ENCODE data around the gene PLA2G6. TPM values are rescaled to one million over a fixed set of nuclear protein-coding genes. Genes with fewer than 3 reads are reported as not detected.
A peak's percentile ranks its signal among the peaks of the same experiment; 100 is the strongest.

The PLA2G6 gene
- total and polyA plus RNA-seq, 2 experiments from 2014 or later = 5.5 to 6.5 TPM

GRCh38 chr22:38109371-38110001, 72.1 kb downstream of the PLA2G6 start:
- no peak for DNase-seq
- Histone ChIP-seq H3K9ac (no peak overlapping the region), H3K4me1 (ENCODE audit: insufficient read depth) (no peaks in the 10 kb centered on the region; the same call in 1 of the 2 replicates), H3F3A (ENCODE audit: insufficient read depth) (no peaks in the 10 kb centered on the region), H3K9me3 (ENCODE audit: low read depth) (no peaks in the 10 kb centered on the region), H4K20me1 (ENCODE audit: insufficient read depth) (no peaks in the 10 kb centered on the region), H3K79me2 (ENCODE audit: insufficient read depth) (no peaks in the 10 kb centered on the region), H3K36me3 (ENCODE audit: low read depth) (no peaks in the 10 kb centered on the region), H3K4me3 (no peak overlapping the region), H2AFZ (no peak overlapping the region), H3K4me2 (ENCODE audit: unreplicated experiment) (no peak overlapping the region), H3K27ac (no peak overlapping the region), H3K9me2 (ENCODE audit: insufficient read depth) (no peaks in the 10 kb centered on the region), H3K27me3 (replicated peaks; ENCODE audit: insufficient read depth) (no peaks in the 10 kb centered on the region)
- TF ChIP-seq EZH2phosphoT487 (IDR thresholded peaks at IDR 0.05; ENCODE audit: insufficient read depth, low read depth) (no peak), EZH2 (IDR thresholded peaks at IDR 0.05; ENCODE audit: insufficient read depth, poor library complexity, severe bottlenecking) (no peak)
- 82 to 85% methylated on average over 22 of the region's 22 CpGs for WGBS, 2 experiments (ENCODE audit: low coverage in 1 of 2, low lambda C conversion rate in 2 of 2, missing lambda C conversion rate in 2 of 2)
- in situ Hi-C loops (cut with MboI) = no loop called here

- no peaks in the 10 kb centered on the region for H3K9me2 ChIP-seq (ENCODE audit: insufficient read depth)
- no peaks in the 10 kb centered on the region for H3K36me3 ChIP-seq (ENCODE audit: low read depth)
- H3K9ac ChIP-seq = no peak overlapping the region
- in situ Hi-C loops (cut with MboI) = no loop called here
- no peak overlapping the region for H3K4me2 ChIP-seq (ENCODE audit: unreplicated experiment)
- H2AFZ ChIP-seq = no peak overlapping the region
- no peak for TF ChIP-seq EZH2 (IDR thresholded peaks at IDR 0.05; ENCODE audit: insufficient read depth, poor library complexity, severe bottlenecking)
- no peak for TF ChIP-seq EZH2phosphoT487 (IDR thresholded peaks at IDR 0.05; ENCODE audit: insufficient read depth, low read depth)
- DNase-seq = no peak
- H3F3A ChIP-seq (ENCODE audit: insufficient read depth) = no peaks in the 10 kb centered on the region
- H4K20me1 ChIP-seq (ENCODE audit: insufficient read depth) = no peaks in the 10 kb centered on the region
- H3K79me2 ChIP-seq (ENCODE audit: insufficient read depth) = no peaks in the 10 kb centered on the region
- 93 to 95% methylated on average over 13 to 15 of the region's 15 CpGs for WGBS, 2 experiments (ENCODE audit: low coverage in 1 of 2, low lambda C conversion rate in 2 of 2, missing lambda C conversion rate in 2 of 2)
- no peaks in the 10 kb centered on the region for H3K27me3 ChIP-seq (replicated peaks; ENCODE audit: insufficient read depth)
- no peaks in the 10 kb centered on the region; the same call in 1 of the 2 replicates for H3K4me1 ChIP-seq (ENCODE audit: insufficient read depth)
- no peak overlapping the region for H3K4me3 ChIP-seq
- no peak overlapping the region for H3K27ac ChIP-seq
- H3K9me3 ChIP-seq (ENCODE audit: low read depth) = no peaks in the 10 kb centered on the region
These were observed 72.9 kb downstream of the PLA2G6 start for GRCh38 chr22:38108561-38109319.

GRCh38 chr22:38107692-38108515, 73.7 kb downstream of the PLA2G6 start:
- peak; percentile 30 for DNase-seq
- peak overlapping the region; percentile 62 for H2AFZ ChIP-seq

GRCh38 chr22:38106814-38107578, 74.6 kb downstream of the PLA2G6 start:
- no peak for DNase-seq
- no peaks in the 10 kb centered on the region for H3K27me3 ChIP-seq (replicated peaks; ENCODE audit: insufficient read depth)
- no peak overlapping the region for H3K4me2 ChIP-seq (ENCODE audit: unreplicated experiment)
- in situ Hi-C loops (cut with MboI) = no loop called here
- H3K36me3 ChIP-seq (ENCODE audit: low read depth) = no peaks in the 10 kb centered on the region
- H3K9me2 ChIP-seq (ENCODE audit: insufficient read depth) = no peaks in the 10 kb centered on the region
- H3K9ac ChIP-seq = no peak overlapping the region
- H3K4me1 ChIP-seq (ENCODE audit: insufficient read depth) = no peaks in the 10 kb centered on the region; the same call in 1 of the 2 replicates
- H3K27ac ChIP-seq = no peak overlapping the region
- H3K79me2 ChIP-seq (ENCODE audit: insufficient read depth) = no peaks in the 10 kb centered on the region
- no peak overlapping the region for H2AFZ ChIP-seq
- H3K9me3 ChIP-seq (ENCODE audit: low read depth) = no peaks in the 10 kb centered on the region
- no peak overlapping the region for H3K4me3 ChIP-seq
- WGBS, 2 experiments (ENCODE audit: low coverage in 1 of 2, low lambda C conversion rate in 2 of 2, missing lambda C conversion rate in 2 of 2) = 73 to 78% methylated on average over 17 of the region's 17 CpGs
- TF ChIP-seq EZH2phosphoT487 (IDR thresholded peaks at IDR 0.05; ENCODE audit: insufficient read depth, low read depth) (no peak), EZH2 (IDR thresholded peaks at IDR 0.05; ENCODE audit: insufficient read depth, poor library complexity, severe bottlenecking) (no peak)
- no peaks in the 10 kb centered on the region for H3F3A ChIP-seq (ENCODE audit: insufficient read depth)
- no peaks in the 10 kb centered on the region for H4K20me1 ChIP-seq (ENCODE audit: insufficient read depth)

More at GRCh38 chr22:38107692-38108515, 73.7 kb downstream of the PLA2G6 start:
- H3K9ac ChIP-seq = no peak overlapping the region
- H4K20me1 ChIP-seq (ENCODE audit: insufficient read depth) = no peaks in the 10 kb centered on the region
- no peaks in the 10 kb centered on the region for H3K79me2 ChIP-seq (ENCODE audit: insufficient read depth)
- no peak overlapping the region for H3K4me3 ChIP-seq
- no peak overlapping the region for H3K27ac ChIP-seq
- H3K9me2 ChIP-seq (ENCODE audit: insufficient read depth) = no peaks in the 10 kb centered on the region
- H3K4me2 ChIP-seq (ENCODE audit: unreplicated experiment) = no peak overlapping the region
- no peaks in the 10 kb centered on the region for H3K36me3 ChIP-seq (ENCODE audit: low read depth)
- 25 to 30% methylated on average over 17 of the region's 17 CpGs for WGBS, 2 experiments (ENCODE audit: low coverage in 1 of 2, low lambda C conversion rate in 2 of 2, missing lambda C conversion rate in 2 of 2)
- H3K9me3 ChIP-seq (ENCODE audit: low read depth) = no peaks in the 10 kb centered on the region
- no peaks in the 10 kb centered on the region for H3K27me3 ChIP-seq (replicated peaks; ENCODE audit: insufficient read depth)
- in situ Hi-C loops (cut with MboI) = no loop called here
- no peaks in the 10 kb centered on the region; the same call in 1 of the 2 replicates for H3K4me1 ChIP-seq (ENCODE audit: insufficient read depth)
- H3F3A ChIP-seq (ENCODE audit: insufficient read depth) = no peaks in the 10 kb centered on the region
- no peak for TF ChIP-seq EZH2 (IDR thresholded peaks at IDR 0.05; ENCODE audit: insufficient read depth, poor library complexity, severe bottlenecking)

Measured in GM23248 (cell line).